HG03108 (cell line): Measurements from ENCODE around the gene TRAPPC5.
"Not testable (repeated sequence)": the region's sequence is repeated elsewhere in the genome, so short reads cannot be mapped to it uniquely, and the experiment has no call there.

Experiments used
- ATAC-seq: cut with Tn5 transposase; IDR thresholded peaks from one replicate; pipeline ENCODE4 v1.9.1; 2021; ENCODE audit warnings: moderate library complexity; ENCODE audit not compliant: unreplicated experiment

Gene TRAPPC5

DNA sequence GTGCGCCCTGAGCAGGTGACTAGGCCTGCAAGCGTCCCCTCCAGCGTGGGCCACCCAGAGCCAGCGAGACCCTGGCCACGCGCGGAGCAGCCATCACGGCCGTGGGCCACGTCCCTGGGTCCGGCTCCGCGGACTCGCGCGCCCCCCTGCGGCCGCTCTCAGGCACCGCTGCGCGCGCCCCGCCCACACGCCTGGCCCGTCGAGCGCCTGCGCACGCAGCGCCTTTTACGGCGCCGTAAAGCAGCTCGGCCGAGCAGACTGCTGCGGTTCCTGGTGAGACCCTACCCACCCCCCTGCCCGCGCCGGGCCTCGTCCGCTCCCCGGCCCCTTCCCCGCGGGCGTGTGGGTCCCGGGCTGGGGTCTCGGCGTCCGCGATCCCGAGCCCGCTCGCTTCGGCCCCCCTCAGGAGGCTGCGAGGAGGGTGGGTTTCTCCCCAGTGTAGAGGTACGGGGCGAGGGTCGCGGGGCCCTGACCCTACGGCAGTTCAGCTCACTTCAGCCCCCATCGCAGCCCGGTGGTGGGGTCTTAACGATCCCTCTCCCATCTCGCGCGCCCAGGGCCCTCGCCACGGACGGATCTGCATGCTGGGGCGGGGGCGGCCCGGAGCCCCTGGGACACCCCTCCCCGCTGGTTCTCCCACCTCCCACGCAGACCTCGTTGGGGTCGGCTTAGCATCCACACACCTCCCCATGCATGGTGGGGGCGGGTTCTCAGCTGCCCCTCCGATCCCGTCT lies at the start of gene TRAPPC5:
Gene TRAPPC5 (plus strand): TSS at position 228 of the 734 bp plus-strand sequence. CDS start 1,421 bp downstream, outside the sequence.
- ATAC-seq = peak; percentile 50

DNA sequence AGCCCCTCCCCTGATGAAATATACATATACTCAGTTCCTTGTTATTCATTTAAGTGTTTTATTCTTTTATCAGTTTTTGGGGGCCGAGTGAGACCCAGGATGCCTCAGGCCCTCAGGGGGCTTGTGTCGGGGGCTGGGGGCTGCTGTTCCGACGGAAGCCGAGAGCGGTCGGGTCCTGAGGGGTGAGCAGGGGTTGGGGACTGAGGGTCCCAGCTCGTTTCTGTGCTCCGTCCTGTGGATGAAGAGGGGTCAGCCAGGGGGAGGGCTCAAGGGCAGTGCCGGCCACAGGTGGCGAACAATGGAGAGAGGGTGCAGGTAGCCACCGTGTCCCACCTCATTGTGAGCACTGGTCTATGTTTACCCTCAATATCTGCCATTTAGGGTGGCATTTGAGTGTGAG lies 49.1 kb upstream of the TRAPPC5 start:
- no peak for ATAC-seq

DNA sequence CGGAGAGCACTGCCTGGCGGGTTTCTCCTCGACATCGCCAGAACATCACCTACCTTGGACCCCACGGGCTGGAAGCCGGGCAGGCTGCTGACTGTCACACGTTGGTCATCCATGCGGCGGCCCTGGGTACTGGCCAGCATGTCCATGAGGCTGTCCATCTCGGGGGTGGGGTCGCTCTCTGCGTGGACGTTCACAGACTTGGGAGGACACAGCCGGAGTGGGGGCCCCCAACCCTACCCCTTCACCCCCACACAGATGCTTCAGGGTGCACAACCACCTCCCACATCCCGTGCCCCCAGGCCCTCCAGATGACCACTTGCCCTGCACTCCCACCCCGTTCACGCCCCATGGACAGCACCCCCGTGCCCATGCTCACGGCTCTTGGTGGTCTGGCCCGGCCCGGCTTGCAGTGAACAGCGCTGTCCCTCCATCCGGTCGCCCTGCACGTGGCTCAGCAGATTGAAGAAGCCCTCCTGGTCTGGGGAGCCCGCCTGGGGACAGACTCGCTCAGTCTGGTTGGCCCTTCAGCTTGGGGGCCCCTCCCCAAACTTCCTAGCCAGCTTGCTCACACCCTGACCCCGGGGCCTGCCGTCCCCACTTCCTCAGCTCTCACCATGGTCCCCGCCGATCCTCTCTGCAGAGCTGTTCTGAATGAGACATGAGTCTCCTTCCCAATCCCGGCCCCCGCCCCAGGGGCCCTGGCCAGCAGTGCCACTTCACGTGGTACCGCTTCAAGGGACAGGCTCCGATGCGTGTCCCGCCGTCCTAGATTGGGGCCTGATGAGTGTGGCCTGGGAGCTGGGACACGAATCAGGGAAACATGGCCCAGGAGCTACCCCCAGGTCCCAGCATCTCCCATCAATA lies 48.1 kb upstream of the TRAPPC5 start:
- ATAC-seq = no peak

DNA sequence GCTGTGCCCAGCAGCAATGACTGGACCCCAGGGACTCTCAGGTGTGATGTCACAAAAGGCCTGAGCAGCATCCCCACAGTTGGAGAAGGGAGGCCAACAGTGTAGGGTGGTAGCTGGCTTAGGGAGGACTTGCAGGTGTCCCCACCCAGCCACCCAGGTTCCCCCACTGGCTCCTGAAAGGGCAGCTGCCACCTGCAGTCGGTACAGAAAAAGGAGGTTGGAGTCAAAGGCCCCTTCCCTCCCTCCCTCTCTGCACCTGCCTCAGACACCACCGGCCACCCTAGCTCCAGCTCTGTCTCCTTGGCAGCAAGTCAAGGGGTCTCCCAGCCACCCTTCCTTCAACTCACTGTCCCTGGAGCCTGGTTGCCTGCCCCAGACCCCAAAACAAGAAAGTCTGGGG lies 46.9 kb upstream of the TRAPPC5 start, which contains the start of gene PCP2:
Gene PCP2 (minus strand): TSS at position 22 of the 400 bp plus-strand sequence. CDS start 262 bp downstream, outside the sequence.
- ATAC-seq = no peak

DNA sequence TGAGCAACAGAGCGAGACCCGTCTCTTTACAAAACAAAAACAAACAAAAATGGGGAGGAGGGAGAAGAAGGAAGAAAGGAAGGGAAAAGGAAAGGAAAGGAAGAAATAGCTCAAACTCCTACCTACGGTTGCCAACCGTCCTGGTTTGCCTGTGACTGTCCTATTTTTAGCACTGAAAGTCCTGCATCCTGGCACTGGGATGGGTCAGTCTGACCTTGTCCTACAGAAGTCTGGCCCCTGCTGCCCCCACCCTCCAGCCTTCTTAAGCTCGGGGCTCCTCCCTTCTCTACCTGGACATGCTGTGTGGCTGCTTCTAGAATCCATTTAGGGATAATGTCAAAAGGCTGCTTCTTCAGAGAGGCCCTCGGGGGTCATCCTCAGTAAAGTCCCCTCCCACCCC lies 45.0 kb upstream of the TRAPPC5 start:
- no peak for ATAC-seq

DNA sequence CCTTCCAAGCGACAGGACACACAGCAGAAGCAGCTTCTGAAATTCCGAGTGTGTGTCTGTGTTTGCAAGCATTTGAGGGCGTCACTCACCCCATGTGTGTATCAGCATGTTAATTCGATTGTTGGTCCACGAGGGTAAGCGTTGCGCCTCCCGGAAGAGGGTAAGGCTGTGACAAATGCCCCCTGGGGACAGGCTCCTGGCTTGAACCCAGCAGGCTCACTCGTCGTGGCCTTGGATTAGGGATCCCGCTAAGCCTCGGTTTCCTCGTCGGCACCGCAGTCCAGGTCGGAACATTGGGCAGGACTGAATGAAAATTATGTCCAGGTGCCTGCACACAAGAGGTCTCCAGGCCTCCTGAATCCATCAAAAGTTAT lies 44.3 kb upstream of the TRAPPC5 start:
- ATAC-seq = no peak

DNA sequence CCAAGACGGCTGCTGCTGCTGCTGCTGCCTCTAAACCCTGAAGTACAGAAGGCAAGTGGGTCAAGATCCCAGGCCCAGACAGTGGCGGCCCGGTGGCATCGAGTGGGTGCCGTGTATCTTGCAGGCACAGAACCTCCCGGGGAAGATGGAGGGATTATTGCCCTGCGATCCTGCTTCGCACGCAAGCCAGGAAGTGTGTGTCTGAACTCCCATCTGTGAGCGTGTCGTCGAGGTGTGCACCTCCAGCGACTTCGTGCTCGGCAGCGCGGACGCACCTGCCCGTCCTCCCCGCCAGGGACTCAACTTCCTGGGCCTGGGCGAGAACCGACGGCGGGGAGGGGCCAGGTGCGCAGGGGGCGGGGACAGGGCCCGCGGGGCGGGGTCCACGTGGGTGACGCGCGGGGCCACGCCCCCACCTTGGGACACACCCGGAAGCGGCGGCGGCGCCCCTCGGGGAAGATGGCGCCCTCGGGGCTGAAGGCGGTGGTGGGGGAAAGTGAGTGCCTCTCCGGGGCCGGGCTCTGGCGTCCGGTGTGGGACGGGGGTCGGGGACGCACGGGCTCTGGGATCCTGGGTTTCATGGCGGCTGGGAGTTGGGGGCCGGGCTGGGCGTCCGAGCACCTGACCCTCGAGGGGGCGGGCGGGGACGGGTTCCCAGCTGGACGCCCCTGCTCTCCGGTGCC lies 43.8 kb upstream of the TRAPPC5 start, which contains the start of gene STXBP2:
Gene STXBP2 (plus strand): TSS at position 420 of the 683 bp plus-strand sequence. CDS start 40 bp downstream, at position 460.
- ATAC-seq = peak; percentile 60

DNA sequence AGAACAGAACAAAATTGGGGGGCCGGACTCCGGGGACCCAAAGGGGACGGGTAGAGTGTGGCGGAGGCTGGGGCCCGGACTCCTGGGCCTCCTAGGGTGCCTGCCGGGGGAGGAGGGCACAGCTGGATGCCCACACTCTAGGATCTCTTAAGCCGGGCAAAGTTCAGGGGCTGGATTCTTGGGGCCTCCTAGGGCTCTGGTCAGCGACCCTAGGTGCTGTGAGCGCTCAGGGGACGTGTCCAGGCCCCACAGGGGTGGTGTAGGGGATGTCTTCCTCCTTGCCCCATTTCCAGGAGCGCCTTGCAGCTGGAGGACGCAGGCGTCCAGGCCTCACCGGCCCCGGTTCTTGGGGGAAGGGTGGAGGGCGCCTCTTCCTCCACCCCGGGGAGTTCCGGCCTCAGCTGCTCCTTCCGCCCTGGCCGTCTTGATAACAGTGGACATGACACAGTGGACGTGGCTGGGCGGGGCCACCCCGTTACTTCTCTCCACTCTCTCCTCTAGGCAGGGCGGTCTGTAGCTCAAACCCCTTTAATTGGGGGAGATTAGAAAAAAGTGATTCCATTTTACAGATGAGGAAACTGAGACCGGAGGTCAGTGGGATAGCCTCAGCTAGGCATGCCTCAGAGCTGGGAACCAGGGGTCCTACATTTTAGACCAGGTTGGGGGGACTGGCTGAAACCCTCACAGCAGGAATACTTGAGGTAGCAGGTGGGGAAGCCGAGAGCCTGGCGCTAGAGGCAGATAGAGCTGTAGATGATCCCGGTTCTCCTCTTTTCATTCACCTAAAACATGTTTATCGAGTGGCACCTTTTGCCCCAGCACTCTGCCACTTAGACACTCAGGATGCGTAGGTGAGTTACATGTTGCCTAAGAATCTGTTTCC lies 43.0 kb upstream of the TRAPPC5 start:
- peak; percentile 9 for ATAC-seq

DNA sequence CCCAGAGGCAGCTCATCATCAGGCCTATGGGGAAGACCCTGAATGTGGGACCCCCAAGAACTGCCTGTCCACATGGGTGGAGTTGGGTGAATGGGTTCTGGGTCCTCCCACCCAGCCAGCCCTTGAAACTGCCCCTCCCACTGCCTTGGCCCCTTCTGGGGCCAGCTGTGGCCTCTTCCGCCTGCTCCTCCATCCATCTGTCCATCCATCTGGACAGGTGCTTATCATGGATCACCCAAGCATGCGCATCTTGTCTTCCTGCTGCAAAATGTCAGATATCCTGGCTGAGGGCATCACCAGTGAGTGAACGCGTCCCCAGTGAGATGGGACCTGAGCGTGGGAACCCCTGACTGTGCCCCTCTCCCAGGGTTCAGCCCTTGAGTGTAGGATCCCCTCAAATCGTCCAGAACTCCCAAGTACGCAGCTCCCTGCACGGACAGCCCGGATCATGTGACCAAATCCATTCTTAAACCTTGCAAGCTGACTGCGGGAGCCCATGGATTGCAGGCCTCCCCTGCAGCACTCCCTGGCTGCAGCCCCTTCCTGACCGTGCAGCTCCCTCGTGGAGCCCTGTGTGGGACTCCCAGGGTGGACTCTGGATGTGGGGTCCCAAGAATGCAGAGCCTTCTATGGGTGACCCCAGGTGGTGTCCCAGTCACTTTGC lies 41.7 kb upstream of the TRAPPC5 start:
- ATAC-seq = no peak

DNA sequence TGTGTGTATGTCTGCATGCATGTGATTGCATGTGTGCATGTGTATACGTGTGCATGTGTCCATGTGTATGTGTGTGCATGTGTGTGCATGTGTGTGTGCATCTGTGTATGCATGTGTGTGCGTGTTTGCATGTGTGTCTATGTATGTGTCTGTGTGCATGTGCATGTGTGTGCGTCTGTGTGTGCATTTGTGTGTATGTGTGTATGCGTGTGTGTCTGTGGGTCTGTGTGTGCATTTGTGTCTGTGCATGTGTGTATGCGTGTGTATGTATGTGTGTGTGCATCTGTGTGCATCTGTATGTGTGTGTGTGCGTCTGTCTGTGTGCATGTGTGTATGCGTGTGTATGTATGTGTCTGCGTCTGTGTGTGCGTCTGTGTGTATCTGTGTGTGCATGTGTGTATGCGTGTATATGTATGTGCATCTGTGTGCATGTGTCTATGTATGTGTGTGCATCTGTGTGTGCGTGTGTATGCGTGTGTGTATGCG lies 40.7 kb upstream of the TRAPPC5 start:
- no peak for ATAC-seq

DNA sequence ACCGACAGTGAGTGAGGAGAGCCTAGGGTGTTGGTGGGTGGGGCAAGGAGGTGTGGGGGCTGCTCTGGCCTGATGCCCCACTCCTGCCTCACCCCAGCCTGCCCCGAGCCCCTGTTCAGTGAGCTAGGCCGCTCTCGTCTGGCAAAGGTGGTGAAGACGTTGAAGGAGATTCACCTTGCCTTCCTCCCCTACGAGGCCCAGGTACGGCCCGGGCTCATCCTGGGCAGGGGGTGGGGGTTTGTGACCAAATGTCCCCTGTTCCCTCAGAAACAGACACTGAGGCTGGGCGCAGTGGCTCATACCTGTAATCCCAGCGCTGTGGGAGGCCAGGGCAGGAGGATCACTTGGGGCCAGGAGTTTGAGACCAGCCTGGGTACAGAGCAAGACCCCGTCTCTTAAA lies 39.8 kb upstream of the TRAPPC5 start:
- ATAC-seq = no peak

DNA sequence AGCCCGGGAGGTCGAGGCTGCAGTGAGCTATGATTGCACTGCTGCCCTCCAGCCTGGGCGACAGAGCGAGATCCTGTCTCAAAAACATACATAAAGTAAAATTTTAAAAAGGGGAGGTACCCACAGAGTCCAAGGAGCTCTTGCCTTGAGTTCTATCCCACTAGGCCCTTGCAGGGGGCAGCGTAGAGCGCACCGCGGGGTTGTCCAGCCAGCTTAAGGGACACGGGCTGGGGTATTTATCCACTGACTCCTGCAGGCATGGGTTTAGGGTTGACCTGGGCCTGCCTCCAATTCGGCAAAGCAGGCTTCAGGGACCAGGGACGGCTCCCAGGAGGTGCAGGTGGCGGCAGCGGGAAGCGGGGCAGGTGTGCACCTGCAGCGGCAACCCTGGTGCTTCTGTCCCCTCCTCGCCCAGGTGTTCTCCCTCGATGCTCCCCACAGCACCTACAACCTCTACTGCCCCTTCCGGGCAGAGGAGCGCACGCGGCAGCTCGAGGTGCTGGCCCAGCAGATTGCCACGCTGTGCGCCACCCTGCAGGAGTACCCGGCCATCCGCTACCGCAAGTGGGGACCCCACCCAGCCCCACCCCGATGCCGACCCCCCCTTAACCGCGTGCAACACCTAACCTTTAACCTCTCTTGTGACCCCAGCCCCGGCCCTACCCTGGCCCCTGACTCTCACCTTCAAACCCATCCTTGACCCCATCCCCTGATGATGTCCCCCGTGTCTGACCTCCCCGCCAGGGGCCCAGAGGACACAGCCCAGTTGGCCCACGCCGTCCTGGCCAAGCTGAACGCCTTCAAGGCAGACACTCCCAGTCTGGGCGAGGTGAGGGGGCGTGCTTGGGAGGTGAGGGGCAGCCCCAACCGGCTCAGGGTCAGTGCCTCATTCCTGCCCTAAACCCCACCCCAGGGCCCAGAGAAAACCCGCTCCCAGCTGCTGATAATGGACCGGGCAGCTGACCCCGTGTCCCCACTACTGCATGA lies 39.0 kb upstream of the TRAPPC5 start:
- no peak for ATAC-seq

DNA sequence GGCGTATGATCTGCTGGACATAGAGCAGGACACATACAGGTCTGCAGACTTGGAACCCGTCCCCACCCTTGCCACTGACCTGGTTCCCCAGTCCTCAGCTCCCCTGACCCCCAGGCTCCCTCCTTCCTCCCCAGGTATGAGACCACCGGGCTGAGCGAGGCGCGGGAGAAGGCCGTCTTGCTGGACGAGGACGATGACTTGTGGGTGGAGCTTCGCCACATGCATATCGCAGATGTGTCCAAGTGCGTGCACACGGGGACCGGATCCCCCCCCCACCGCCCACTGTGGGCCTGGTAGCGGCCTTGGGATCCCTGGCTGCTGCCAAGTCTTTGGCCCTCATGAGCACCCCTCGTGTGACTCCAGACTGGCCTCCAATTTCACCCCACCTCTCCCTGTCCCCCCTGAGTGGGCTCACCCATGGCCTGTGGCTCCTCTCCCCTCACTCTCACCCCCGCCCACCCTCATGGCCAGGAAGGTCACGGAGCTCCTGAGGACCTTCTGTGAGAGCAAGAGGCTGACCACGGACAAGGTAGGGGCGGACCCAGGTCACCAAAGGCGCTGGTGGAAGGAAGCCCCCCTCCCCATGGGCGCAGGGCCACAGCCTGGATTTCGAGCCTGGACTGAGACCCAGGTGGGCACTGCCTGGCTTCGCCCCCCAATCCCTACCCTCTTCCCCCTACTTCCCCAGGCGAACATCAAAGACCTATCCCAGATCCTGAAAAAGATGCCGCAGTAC lies 38.2 kb upstream of the TRAPPC5 start:
- no peak for ATAC-seq

DNA sequence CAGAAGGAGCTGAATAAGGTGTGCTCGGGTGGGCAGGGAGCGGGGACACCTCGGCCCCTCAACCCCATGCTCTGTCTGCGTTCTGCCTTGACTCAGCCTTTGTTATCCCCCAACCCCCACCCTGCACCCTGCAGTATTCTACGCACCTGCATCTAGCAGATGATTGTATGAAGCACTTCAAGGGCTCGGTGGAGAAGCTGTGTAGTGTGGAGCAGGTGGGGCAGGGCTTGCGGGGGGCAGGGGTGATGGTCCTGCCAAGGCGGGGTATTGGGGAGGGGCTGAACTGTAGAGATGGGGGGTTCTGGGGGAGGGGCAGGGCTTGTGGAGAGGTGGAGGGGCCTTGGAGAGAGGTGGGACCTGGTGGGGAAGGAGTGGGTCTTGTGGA lies 37.6 kb upstream of the TRAPPC5 start:
- no peak for ATAC-seq

DNA sequence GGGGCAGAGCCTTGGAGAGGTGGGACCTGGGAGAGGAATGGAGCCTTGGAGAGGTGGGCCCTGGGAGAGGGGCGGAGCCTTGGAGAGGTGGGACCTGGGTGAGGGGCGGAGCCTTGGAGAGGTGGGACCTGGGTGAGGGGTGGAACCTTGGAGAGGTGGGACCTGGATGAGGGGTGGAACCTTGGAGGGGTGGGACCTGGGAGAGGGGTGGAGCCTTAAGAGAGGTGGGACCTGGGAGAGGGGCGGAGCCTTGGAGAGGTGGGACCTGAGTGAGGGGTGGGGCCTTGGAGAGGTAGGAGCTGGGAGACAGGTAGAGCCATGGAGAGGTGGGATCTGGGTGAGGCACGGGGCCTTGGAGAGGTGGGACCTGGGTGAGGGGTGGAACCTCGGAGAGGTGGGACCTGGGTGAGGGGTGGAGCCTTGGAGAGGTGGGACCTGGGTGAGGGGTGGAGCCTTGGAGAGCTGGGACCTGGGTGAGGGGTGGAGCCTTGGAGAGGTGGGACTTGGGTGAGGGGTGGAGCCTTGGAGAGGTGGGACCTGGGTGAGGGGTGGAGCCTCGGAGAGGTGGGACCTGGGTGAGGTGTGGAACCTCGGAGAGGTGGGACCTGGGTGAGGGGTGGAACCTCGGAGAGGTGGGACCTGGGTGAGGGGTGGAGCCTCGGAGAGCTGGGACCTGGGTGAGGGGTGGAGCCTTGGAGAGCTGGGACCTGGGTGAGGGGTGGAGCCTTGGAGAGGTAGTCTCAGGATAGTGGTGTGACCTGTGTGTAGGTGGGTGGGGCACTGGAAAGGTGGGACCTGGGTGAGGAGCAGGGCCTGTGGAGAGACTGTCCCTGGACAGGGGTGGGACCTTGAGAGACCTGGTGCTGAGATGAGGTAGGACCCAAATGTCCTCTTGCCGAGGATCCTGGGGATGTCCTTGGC lies 36.7 kb upstream of the TRAPPC5 start:
- not testable (repeated sequence) for ATAC-seq

DNA sequence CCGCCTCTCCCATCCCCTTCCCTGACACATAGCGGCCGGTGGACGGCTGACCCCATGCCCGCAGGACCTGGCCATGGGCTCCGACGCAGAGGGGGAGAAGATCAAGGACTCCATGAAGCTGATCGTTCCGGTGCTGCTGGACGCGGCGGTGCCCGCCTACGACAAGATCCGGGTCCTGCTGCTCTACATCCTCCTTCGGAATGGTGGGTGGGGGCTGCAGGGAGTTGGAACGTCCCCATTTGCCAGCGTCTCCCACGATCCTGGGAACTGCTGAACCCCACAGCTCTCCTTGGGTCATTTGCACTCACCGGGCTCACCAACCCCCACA lies 36.1 kb upstream of the TRAPPC5 start:
- no peak for ATAC-seq

DNA sequence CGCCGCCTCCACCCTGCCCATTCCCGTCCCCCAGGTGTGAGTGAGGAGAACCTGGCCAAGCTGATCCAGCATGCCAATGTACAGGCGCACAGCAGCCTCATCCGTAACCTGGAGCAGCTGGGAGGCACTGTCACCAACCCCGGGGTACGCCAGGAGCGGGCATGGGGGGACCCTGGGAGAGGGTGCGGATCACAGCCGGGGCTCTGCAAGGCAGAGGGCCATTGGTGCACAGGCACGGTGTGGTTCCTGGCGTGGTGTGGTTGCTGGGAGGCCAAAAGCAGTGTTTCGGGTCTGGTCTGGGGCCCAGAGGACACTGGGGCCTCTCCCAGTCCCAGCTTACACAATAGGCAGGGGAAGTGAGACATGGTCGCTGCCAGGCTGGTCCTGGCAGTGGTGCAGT lies 35.5 kb upstream of the TRAPPC5 start:
- ATAC-seq = no peak
